Measurements from ENCODE around the gene LRP5. TPM values are rescaled to one million over a fixed set of nuclear protein-coding genes. Genes with fewer than 3 reads are reported as not detected.

Gene LRP5
- total and polyA plus RNA-seq, 9 of the 15 experiments (the other 6 are each of a cell fraction or from before 2014, with no cell fraction given) = 0.48 to 44.2 (median 13.5) TPM

DNA sequence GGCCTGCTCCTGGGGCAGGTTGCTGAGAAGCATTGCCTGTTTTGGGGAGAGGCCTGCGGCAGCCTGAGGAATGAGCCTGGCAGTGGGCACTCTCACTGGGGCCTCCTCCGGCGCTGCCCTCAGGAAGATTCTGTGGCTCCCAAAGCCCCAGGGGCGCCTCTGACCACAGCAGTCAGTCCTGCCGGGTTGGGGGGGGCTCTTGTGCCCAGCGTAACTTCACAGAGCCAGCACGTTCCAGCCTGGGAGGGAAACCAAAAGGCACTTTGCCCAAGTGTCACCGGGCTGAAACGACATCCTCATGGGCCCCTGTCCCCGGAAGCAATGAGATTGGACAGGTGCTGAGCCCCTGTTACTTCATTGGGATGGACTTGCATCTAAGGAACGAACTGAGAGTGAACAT, 4.3 kb upstream of the LRP5 start (continued):
- TF ChIP-seq CUX1 (CRISPR knock-in tag; IDR thresholded peaks at IDR 0.05) (no peak), GABPB1 (CRISPR knock-in tag; IDR thresholded peaks at IDR 0.05) (no peak), THRAP3 (IDR thresholded peaks at IDR 0.05; ENCODE audit: borderline replicate concordance) (no peak), IRF9 (tag; IDR thresholded peaks at IDR 0.05) (no peak), ZFX (CRISPR knock-in tag; IDR thresholded peaks at IDR 0.05) (no peak), PURB (CRISPR knock-in tag; IDR thresholded peaks at IDR 0.05; ENCODE audit: low read depth) (no peak), PRMT5 (CRISPR knock-in tag; IDR thresholded peaks at IDR 0.05) (no peak)
- TF ChIP-seq, protein P1, sequence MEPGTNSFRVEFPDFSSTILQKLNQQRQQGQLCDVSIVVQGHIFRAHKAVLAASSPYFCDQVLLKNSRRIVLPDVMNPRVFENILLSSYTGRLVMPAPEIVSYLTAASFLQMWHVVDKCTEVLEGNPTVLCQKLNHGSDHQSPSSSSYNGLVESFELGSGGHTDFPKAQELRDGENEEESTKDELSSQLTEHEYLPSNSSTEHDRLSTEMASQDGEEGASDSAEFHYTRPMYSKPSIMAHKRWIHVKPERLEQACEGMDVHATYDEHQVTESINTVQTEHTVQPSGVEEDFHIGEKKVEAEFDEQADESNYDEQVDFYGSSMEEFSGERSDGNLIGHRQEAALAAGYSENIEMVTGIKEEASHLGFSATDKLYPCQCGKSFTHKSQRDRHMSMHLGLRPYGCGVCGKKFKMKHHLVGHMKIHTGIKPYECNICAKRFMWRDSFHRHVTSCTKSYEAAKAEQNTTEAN (CRISPR knock-in tag; IDR thresholded peaks at IDR 0.05) = no peak

Measured in K562 (cell line).